ENCODE measurements around the gene EIF4EBP2.
A peak's percentile ranks its signal among the peaks of the same experiment; 100 is the strongest.

Gene EIF4EBP2

GRCh38 chr10:70432101-70432500 is 28.2 kb downstream of the EIF4EBP2 start:
- no peak for DNase-seq (ENCODE audit: low read depth in 2 of 3, low spot score in 2 of 3)

- no peak for DNase-seq (ENCODE audit: low read depth in 2 of 3, low spot score in 2 of 3)
These were observed 28.8 kb downstream of the EIF4EBP2 start for GRCh38 chr10:70432561-70433263.

- DNase-seq (ENCODE audit: low read depth in 2 of 3, low spot score in 2 of 3) = no peak
These were observed 29.8 kb downstream of the EIF4EBP2 start for GRCh38 chr10:70433581-70434280.

- no peak for DNase-seq (ENCODE audit: low read depth in 2 of 3, low spot score in 2 of 3)
These were observed 31.5 kb downstream of the EIF4EBP2 start for GRCh38 chr10:70435241-70436085.

- no peak for DNase-seq (ENCODE audit: low read depth in 2 of 3, low spot score in 2 of 3)
These were observed 33.8 kb downstream of the EIF4EBP2 start for GRCh38 chr10:70437721-70438120.

DNA sequence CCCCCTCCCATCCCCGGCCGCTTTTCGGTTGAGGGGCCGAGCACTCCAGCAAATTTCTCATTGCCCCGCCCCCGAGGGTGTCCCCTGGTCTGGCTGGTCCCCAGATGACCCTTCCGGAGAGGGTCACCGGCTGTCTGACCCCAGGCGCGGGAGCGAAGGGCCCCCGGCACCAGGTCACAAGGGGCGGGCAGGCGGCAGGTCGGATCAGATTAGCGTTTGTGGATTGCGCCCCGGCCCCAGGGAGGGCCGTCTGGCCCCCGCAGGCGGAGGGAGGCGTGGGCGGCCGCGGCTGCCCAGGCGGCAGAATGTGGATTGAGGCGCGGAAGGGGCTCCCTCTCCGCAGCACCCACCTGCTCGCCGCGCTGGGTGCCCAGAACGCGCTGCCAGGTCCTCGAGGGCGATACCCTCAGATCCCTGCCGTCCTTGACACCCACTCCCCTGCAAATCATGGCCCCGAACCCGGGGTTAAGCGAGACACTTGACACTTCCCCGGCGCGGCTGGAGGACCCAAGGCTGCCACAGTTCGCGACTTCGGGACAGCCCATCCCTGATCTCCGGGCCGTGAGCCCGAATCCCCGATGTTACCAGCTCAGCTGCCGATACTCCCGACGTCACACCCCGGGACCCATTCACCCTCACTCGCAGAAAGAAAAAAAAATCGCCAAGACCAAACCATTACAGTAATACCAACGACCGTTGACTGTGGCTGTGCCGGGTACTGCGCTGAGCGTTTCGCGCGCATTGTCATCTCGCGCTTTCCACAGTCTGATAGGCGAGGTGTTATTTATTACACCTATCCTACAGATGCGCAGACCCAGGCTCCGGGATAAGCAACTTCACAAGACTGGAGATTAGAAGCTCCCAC is 36.6 kb downstream of the EIF4EBP2 start:
- DNase-seq (ENCODE audit: low read depth in 2 of 3, low spot score in 2 of 3) = no peak

DNA sequence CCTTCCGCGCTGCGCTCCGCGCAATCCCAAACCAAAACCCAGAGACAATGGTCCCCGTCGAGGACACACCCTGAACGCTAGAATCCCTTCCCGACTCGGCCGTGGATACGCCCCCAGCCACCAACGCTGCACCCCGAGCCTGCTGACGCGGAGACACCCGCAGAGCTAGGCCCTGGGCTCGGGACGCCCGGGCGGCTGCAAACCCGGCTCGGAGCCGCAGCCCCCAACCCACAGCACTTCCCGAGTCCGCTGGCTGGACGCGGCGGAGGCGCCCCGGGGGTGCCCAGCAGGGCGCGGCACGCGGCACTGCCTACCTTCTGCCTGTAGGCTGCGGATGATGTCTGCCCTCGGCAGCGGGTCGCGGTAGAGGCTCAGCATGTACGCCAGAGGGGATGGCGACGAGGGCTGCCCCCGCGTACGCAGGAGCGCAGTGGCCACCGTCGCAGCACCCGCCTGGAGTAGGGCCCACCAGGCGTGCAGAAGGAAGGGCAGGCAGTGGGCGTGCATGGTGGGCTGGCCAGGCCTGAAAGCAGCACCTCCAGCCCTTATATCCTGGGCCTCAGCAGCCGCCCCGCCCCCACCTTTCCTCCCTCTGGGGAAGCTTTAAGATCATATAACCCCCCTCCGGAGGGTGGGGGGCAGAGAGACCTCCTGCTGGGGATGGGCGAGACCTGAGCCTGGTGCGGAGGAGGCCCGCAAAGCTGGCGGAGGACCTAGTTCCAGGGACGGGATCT is 37.4 kb downstream of the EIF4EBP2 start, which contains the start of gene NODAL:
Gene NODAL, minus strand, starts transcription at position 521 of the 734 bp plus-strand sequence. Its CDS starts 14 bp downstream, at position 507.
- DNase-seq (ENCODE audit: low read depth in 2 of 3, low spot score in 2 of 3) = no peak

- no peak for DNase-seq (ENCODE audit: low read depth in 2 of 3, low spot score in 2 of 3)
These were observed 38.0 kb downstream of the EIF4EBP2 start for GRCh38 chr10:70441895-70442309.

GRCh38 chr10:70442332-70442988 is 38.5 kb downstream of the EIF4EBP2 start:
- DNase-seq (ENCODE audit: low read depth in 2 of 3, low spot score in 2 of 3) = no peak

DNA sequence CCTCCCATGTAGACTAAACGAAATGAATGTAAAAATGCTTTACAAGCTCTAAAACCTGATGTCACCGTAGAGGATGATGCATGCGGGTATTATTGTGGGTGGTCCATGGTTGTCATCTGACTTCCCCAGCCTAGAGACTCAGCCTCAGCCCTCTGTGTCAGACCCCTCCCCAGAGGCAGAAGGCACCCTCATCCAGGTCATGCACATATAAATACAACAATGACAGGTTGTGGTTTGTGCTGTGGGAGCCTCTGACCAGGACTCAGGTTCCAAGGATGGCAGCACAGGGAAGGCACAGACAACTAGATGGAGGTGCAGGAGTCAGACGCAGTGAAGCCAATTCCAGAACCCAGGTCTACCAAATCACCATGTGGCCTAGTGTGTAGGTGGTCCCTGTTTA is 40.8 kb downstream of the EIF4EBP2 start:
- DNase-seq (ENCODE audit: low read depth in 2 of 3, low spot score in 2 of 3) = no peak

- no peak for DNase-seq (ENCODE audit: low read depth in 2 of 3, low spot score in 2 of 3)
These were observed 42.0 kb downstream of the EIF4EBP2 start for GRCh38 chr10:70445718-70446657.

DNA sequence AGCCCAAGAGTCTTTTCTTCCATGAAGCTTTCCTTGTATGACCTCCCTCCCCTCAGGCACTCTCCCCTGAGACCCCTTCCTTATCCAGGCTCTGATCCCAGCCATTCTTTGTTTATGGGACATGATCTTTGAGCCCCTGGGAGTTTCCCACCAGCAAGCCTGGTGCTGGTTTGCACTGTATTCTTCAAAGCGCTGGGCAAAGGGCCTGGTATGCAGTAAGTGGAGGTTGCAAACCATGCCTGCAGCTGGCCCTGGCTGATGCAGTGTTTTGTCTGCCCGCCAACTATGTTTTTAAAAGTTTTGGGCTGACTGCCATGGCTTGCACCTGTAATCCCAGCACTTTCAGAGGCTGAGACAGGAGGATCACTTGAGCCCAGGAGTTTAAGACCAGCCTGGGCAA is 44.3 kb downstream of the EIF4EBP2 start:
- DNase-seq (ENCODE audit: low read depth in 2 of 3, low spot score in 2 of 3) = no peak

GRCh38 chr10:70455213-70455630 is 51.3 kb downstream of the EIF4EBP2 start:
- no peak for DNase-seq (ENCODE audit: low read depth in 2 of 3, low spot score in 2 of 3)

GRCh38 chr10:70456164-70456563 is 52.2 kb downstream of the EIF4EBP2 start:
- DNase-seq (ENCODE audit: low read depth in 2 of 3, low spot score in 2 of 3) = no peak

DNA sequence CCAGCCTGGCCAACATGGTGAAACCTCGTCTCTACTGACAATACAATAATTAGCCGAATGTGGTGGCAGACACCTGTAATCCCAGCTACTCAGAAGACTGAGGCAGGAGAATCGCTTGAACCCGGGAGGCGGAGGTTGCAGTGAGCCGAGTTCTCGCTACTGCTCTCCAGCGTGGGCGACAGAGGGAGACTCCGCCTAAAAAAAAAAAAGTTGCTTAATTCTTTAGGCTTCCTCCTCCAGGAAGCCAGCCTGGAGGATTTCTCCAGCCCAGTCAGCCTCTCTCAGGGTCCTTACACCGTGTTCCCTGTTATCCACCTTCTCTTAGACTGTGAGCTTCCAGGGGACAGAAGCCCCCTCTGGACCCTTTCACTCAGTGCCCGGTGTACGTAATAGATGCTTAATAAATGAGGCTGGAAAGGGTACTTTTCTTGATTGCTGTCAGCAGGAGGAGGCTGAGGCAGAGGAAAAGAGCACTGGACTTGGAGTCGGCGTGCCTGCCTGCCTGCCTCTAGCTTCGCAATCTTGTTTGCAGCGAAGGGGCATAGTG is 53.9 kb downstream of the EIF4EBP2 start:
- no peak for DNase-seq (ENCODE audit: low read depth in 2 of 3, low spot score in 2 of 3)

DNA sequence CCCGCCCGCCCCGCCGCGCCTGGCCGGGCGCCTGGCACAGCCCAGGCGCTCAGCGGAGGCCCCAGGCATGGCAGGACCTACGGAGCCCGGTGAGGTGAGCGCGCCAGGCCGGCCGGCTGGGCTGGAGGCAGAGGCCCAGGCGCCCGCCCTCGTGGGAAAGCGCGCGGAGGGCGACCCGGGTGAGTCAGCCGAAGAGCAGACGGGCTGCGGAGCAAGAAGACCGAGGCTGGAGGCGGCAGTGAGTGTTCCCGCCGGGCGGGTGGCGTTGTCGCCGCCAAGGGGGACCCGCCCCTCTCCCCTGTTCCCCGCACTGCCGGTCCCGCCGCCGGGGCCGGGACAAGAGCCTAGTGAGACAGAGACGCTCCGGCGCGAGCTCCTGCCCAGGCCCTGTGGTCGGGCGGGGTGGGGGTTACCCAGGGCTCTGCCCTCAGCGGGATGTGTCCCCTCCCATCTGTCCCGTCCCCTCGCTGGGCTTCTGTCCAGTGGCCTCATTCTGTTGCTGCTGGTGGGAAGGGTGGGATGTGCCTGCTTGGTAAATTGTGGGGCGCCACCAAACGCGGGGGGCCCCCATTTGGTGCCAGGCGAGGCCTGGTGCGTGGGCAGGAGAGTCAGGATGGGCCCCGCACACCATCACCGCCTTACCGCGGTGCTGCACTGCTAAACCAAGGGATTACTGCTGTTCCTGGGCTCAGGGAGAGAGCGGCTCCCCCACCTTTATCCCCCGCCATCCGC is 54.5 kb downstream of the EIF4EBP2 start:
- DNase-seq (ENCODE audit: low read depth in 2 of 3, low spot score in 2 of 3) = peak in 1 of 3 experiments; percentile 36

DNA sequence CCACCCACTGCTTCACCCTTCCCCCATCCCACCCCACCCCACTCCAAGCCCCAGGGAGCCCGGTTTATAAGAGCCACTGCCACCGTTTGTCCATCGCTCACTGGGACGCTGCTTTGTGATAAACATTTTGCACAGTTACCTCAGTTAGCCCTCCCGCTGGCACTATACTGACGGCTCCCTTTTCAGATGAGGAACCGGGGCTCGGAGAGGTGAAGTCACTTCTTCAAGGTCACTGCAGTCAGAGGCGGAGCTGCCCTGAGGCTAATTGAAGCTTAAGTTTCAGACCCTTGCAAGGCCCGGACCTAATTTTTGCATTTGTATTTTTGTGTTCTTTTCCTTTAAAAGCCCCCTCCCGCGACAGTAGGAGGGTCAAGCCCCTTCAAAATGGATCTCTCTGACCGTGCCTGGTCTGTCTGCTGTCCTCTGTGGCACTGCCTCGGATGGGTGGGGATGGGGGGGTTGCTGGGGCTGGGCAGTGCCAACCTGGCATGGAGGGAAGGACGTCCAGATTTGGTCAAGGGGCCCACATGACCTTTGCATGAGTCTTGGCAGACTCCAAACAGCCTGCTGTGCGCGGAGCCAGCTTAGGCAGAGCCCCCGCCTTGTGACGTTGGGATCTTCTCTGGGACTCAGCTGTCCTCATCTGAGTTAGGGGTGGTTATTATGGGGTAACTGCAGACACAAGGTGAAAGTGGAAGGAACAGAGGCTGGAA is 55.3 kb downstream of the EIF4EBP2 start:
- DNase-seq (ENCODE audit: low read depth in 2 of 3, low spot score in 2 of 3) = no peak
